ENCODE data around the gene MAP7. TPM values are rescaled to one million over a fixed set of nuclear protein-coding genes. Genes with fewer than 3 reads are reported as not detected.

The MAP7 gene
- total RNA-seq, 1 donor from 2014 or later = 0.77 TPM

- no peak for TF ChIP-seq CTCF (IDR thresholded peaks at IDR 0.05)
- H3K27me3 Mint-ChIP-seq (ENCODE audit: low read depth) = peaks cover 4% of the 10 kb centered on the region
- H3K36me3 Mint-ChIP-seq (ENCODE audit: low read depth) = no peaks in the 10 kb centered on the region
- no peak overlapping the region for H3K27ac Mint-ChIP-seq (ENCODE audit: unreplicated experiment)
- no peak for DNase-seq (ENCODE audit: low spot score)
- no peak overlapping the region for H3K4me3 Mint-ChIP-seq (ENCODE audit: unreplicated experiment)
- no peaks in the 10 kb centered on the region for H3K9me3 Mint-ChIP-seq (ENCODE audit: low read depth)
- H3K4me1 Mint-ChIP-seq (ENCODE audit: low read depth) = no peaks in the 10 kb centered on the region
Measured at GRCh38 chr6:136421537-136422158, 128.6 kb downstream of the MAP7 start.

GRCh38 chr6:136420853-136421252 is 129.4 kb downstream of the MAP7 start:
- Mint-ChIP-seq H3K36me3 (ENCODE audit: low read depth) (no peaks in the 10 kb centered on the region), H3K4me3 (ENCODE audit: unreplicated experiment) (no peak overlapping the region), H3K27me3 (ENCODE audit: low read depth) (peaks cover 2% of the 10 kb centered on the region), H3K27ac (ENCODE audit: unreplicated experiment) (no peak overlapping the region), H3K4me1 (ENCODE audit: low read depth) (no peaks in the 10 kb centered on the region), H3K9me3 (ENCODE audit: low read depth) (no peaks in the 10 kb centered on the region)
- no peak for DNase-seq (ENCODE audit: low spot score)
- TF ChIP-seq CTCF (IDR thresholded peaks at IDR 0.05) = no peak

- Mint-ChIP-seq H3K27ac (ENCODE audit: unreplicated experiment) (no peak overlapping the region), H3K27me3 (ENCODE audit: low read depth) (peaks cover 6% of the 10 kb centered on the region), H3K4me3 (ENCODE audit: unreplicated experiment) (no peak overlapping the region), H3K9me3 (ENCODE audit: low read depth) (no peaks in the 10 kb centered on the region), H3K4me1 (ENCODE audit: low read depth) (peaks cover 2% of the 10 kb centered on the region), H3K36me3 (ENCODE audit: low read depth) (no peaks in the 10 kb centered on the region)
- no peak for TF ChIP-seq CTCF (IDR thresholded peaks at IDR 0.05)
- no peak for DNase-seq (ENCODE audit: low spot score)
Measured at GRCh38 chr6:136415351-136416007, 134.7 kb downstream of the MAP7 start.

GRCh38 chr6:136412410-136412809 is 137.8 kb downstream of the MAP7 start:
- Mint-ChIP-seq H3K4me1 (ENCODE audit: low read depth) (peaks cover 14% of the 10 kb centered on the region), H3K36me3 (ENCODE audit: low read depth) (no peaks in the 10 kb centered on the region), H3K27ac (ENCODE audit: unreplicated experiment) (no peak overlapping the region), H3K4me3 (ENCODE audit: unreplicated experiment) (no peak overlapping the region), H3K9me3 (ENCODE audit: low read depth) (no peaks in the 10 kb centered on the region), H3K27me3 (ENCODE audit: low read depth) (peaks cover 12% of the 10 kb centered on the region)
- DNase-seq (ENCODE audit: low spot score) = no peak
- TF ChIP-seq CTCF (IDR thresholded peaks at IDR 0.05) = no peak

GRCh38 chr6:136411453-136412354 is 138.5 kb downstream of the MAP7 start:
- H3K4me3 Mint-ChIP-seq (ENCODE audit: unreplicated experiment) = no peak overlapping the region
- H3K27ac Mint-ChIP-seq (ENCODE audit: unreplicated experiment) = no peak overlapping the region
- no peak for DNase-seq (ENCODE audit: low spot score)
- no peaks in the 10 kb centered on the region for H3K36me3 Mint-ChIP-seq (ENCODE audit: low read depth)
- H3K9me3 Mint-ChIP-seq (ENCODE audit: low read depth) = no peaks in the 10 kb centered on the region
- H3K27me3 Mint-ChIP-seq (ENCODE audit: low read depth) = peaks cover 12% of the 10 kb centered on the region
- TF ChIP-seq CTCF (IDR thresholded peaks at IDR 0.05) = no peak
- peaks cover 14% of the 10 kb centered on the region for H3K4me1 Mint-ChIP-seq (ENCODE audit: low read depth)
